SK-N-SH (cell line): ENCODE results near the gene CRTC1.

Source experiments
- EP300 ChIP-seq, 2 experiments: IDR thresholded peaks; 2 replicates each; pipeline versions ENCODE4 v1.4.0 to v1.6.1; 2012; ENCODE audit warnings: borderline replicate concordance in 1 of 2, low read depth in 1 of 2, low read length in 1 of 2
- JUND ChIP-seq: IDR thresholded peaks from 2 replicates; pipeline ENCODE4 v1.4.0; 2012

DNA sequence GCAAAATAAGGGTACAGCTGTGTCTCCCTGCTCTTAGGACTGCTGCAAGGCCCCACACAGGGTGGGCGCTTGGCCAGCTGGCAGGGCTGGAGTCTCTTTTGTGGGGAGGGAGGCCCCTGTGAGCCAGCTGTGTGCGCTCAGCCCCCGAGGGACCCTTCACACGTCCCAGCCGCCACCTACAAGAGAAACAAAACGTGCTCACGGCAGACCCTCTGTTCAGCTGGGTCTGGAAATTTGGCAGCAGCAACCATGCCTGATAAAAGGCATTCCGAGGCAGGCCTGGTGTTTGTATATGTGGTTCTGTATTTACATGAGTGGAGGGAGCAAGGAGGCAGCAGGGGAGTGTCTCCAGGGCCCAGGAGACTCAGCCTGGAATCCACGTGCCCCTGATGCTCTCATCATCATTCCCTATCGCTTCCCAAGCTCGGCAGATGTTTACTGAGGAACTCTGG, 49.7 kb downstream of the CRTC1 start:
- TF ChIP-seq JUND (no peak), EP300 (IDR thresholded peaks at IDR 0.05; ENCODE audit: borderline replicate concordance in 1 of 2, low read depth in 1 of 2, low read length in 1 of 2) (peak in 1 of 2 experiments; percentile 81; a peak in 2 of 4 replicates)
